NAMALWA (cell line): ENCODE data around the gene RAI14.

Experiments used
- DNase-seq: peaks from one replicate; pipeline ENCODE4 v3.0.0-alpha.2; 2015; ENCODE audit warnings: low spot score

RAI14 gene

DNA sequence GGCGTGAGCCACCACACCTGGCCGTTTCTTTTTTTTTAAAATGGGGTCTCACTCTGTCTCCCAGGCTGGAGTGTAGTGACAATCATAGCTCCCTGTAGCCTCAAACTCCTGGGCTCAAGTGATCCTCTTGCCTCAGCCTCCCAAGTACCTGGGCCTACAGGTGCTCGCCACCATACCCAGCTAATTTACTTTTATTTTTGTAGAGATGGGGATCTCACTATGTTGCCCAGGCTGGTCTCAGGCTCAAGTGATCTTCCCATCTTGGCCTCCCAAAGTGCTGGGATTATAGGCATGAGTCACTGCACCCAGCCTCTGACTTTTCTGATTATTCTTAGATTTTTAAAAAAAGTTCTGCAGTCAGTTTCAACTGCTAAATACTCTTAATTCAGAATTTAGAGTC, 21.3 kb downstream of the RAI14 start:
- DNase-seq: no peak

- DNase-seq: no peak
Measured at GRCh38 chr5:34680896-34681295, 24.8 kb downstream of the RAI14 start.

GRCh38 chr5:34682926-34683623, 26.9 kb downstream of the RAI14 start:
- DNase-seq: no peak

DNA sequence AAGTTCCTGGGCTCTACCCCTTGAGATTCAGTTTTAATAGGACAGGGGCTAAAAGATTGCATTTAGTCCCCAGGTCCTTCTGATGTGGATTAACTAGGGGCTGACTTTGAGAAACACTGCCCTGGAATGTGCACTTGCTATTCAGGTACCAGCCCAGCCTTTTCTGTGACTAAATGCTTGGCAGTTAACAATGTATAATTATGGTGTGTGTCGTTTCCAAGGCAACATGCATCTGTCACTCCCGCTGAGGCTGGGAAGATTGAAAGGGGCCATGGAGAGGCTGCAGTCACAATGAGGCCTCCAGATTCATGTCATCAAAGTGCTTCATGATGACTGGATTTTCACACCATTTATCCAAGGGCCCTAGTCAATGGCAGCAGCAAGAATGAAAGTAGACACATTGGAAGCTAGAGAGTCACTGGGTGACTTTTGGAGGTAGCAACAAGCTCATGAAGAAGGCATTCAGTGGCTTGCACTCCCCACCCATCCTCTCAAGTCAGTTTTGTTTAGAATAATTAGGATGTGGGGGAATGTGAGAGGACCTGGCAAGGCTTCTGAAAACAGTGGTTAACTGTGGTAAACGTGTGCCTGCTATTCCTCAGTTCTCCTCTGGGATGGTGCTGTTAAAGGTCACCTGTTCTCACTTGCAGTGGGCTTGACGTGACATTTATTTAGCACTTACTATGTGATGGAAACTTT, 28.3 kb downstream of the RAI14 start:
- no peak for DNase-seq

DNA sequence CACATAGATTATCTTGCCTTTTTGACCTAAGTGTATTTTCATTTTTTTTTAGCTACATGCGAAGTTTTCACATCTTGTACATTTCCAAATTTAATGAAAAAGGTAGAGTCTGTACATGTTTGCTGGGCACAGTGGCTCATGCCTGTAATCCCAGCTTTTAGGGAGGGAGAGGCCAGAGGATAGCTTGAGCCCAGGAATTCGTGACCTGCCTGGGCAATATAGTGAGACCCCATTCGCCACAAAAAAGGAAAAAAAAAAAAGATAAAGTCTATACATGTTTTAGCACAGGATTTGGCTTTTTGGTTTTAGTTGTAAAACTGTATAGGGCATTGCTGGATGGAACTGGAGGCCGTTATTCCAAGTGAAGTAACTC, 28.8 kb downstream of the RAI14 start:
- DNase-seq: no peak

DNA sequence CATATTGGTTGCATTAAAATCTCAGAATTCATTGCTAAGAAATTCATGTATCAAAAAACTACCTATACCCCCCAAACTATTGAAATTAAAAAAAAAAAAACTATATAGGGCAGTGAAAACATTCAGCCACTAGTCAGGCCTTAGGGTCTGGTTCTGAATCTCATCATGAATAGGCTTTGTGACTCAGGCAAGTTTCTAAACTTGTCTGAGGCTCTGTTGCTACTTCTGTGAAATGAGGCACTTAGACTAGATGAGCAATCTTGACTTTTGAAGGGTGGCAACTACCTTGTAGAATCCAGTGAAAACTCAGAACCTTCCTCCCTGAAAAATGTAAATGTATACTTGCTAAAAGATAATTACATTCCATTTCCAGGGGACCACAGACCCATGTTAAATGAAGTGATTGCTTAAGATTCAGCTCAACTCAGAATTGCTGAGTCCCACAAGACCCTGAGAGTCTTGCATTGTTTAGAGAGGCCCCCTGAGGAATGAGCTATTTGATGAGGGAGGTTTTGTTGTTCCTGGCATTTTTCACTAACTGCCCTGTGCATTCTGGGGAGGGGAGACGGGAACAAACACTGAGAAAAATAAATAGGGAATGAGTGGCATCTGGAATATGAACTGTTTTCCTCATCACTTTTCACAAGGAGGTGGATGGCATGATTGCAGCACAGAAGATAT, 29.5 kb downstream of the RAI14 start:
- DNase-seq: no peak

- DNase-seq: no peak
Measured at GRCh38 chr5:34686762-34687268, 30.7 kb downstream of the RAI14 start.

DNA sequence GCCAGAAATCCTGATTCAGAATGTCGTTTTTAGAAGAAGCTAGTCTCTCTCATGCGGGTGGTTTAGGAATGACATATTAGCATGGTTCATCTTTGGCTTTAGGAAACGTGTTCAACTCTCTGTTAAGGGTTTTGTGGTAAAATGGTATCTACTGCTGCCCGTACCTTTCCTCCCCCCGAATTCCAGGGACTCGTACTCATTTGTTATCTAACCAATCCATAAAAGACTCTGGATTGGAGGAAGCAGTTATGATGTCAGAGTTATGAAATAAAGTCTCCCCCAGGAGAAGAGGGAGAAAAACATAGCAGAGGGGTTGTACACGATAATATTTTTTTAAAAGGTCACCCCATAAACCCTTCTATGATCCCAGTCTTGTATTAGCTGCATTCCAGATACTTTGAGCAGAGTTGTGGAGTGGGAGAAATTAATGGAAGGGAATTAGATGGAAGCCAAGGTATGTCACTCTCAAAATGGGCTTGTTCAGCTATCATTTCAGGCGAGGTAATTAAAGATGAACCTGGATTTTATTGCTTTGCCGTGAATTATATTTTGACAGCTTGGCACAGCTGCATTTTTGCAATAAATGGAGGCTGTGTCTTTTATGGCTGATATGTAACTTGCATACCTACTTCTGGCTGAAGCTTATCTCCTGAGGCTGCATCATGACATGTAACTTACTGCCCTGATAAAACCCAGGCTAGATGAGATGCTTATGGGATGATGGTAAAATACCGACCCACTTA, 31.3 kb downstream of the RAI14 start:
- no peak for DNase-seq

GRCh38 chr5:34688015-34688810, 32.1 kb downstream of the RAI14 start:
- no peak for DNase-seq

DNA sequence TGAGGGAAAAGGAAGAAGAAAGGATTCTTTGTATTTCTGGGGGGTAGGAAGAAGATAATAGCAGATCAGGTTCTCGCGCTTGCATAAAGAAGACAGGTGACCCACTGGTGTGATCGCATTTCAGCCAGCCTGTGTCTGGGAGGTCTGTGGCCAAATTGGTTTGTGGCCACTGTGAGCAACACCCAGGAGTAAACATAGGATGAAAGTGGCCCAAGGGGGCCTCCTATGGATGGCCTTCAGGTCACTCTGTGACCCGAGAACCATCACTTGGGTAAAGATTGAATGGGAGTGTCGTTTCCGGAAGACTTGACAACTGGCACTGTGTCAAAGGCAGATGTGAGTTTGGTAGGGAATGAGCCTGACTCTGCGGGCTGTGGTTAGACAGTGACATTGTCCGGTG, 34.2 kb downstream of the RAI14 start:
- no peak for DNase-seq

DNA sequence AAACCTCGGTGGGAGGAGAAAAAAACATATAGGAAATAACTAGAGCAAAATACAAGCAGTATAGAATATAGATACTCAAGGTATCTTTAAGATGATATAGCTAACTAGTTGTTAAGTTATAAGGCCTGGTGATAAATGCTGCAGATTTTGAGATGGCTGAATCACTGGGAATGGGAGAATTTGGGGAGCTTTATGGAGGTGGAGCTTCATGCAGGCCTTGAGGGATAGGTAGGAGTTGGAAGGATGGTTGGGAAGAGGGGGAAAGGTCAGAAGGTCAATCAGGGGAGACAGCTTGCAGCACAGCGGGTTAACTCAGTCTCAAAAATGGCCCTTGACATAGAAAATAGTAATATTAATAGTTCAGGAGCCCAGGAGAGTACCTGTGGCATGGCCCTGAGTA, 34.8 kb downstream of the RAI14 start:
- no peak for DNase-seq

DNA sequence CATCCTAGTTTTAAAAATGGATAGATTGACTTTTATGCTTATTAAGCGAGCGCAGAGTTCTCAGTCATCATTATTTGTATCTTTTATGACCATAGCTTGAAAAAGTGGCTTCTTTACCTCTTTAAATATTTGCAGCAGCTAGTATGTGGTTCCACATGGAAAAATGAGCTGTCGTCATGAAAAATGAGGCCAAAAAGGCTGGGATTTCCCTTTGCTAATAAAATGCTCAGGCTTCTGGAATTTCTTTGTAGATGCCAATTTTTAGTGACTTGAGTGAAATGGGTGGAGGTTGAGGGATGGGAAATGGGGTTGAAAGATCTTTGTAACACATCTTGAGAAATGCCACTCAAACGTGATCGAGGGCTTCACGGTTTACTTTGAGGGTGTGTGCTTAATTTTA, 35.2 kb downstream of the RAI14 start:
- no peak for DNase-seq

DNA sequence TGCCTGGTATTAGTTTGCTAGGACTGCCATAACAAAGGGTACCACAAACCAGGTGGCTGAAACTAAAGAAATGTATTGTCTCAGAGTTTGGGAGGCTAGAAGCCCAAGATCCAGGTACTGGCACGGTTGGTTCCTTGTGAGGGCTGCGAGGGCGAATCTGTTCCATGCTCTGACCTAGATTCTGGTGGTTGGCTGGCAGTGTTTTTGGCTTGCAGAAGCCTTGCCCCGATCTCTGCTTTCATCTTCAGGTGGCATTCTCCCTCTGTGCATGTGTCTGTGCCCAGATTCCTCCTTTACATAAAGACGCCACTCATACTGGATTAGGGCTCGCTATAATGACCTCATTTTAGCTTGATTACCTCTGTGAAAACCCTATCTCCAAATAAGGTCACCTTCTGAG, 36.7 kb downstream of the RAI14 start:
- DNase-seq: no peak

GRCh38 chr5:34694012-34694411, 37.9 kb downstream of the RAI14 start:
- DNase-seq: no peak

GRCh38 chr5:34694685-34695084, 38.6 kb downstream of the RAI14 start:
- no peak for DNase-seq

DNA sequence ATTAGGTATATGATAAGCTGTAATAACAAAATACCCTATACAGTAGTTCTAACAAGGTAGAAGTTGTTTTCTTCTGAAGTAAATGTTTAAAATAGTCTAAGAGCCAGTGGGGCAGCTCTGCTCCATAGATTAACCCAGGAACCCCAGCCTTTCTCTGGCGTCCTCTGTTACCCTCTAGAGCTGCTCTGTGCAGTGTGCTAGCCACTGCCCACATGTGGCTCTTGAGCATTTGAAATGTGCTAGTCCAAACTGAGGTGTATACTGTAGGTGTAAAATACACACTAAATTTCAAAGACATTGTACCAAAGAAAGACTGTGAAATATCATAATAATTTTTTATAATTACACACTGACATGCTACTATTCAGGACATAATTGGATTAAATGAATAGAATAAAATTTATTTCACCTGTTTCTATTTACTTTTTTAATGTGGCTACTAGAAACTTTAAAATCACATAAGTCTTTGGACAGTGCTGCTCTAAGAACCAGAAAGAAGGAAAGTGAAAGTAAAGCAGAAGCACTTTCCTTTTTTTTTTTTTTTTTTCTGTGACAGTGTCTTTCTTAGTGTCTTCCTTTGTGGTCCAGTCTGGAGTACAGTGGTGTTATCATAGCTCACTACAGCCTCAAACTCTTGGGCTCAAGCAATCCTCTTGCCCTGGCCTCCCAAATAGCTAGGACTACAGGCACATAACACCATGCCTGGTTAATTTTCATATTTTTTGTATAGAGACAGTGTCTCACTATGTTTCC, 39.3 kb downstream of the RAI14 start:
- no peak for DNase-seq

GRCh38 chr5:34697308-34698108, 41.4 kb downstream of the RAI14 start:
- no peak for DNase-seq

DNA sequence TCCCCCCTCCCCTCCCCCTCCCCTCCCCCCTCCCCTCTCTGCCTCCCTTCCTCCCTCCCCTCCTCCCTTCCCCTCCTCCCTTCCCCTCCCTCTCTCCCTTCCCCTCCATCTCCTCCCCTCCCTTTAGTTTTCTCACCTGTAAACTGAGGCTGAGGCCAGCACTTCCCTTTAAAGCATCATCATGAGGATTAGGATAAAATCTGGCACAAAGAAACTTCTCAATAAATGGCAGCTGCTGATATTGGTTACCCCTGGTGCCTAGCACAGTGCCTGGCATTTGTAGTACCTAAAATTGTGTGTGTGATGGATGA, 41.9 kb downstream of the RAI14 start:
- no peak for DNase-seq

DNA sequence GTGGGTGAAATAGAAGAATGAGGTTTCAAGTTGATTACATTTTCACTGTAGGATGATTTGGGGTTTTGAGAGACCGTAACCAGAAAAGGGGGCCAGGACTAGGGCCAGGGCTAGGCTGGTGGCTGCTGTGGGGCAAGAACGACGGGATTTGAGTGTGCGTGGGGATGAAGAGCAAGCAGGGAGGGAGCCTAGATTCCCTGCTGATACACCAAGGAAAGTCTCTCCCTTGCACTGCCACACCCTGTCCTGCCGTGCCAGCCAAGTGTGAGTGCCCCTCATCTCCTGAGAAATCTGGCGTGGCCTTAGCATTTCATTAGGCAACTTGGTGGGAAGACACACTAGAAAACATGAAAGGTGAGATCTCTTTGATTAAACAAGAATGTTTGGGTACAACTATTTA, 42.6 kb downstream of the RAI14 start:
- no peak for DNase-seq
